ENCODE measurements around the gene TAF4.

DNA sequence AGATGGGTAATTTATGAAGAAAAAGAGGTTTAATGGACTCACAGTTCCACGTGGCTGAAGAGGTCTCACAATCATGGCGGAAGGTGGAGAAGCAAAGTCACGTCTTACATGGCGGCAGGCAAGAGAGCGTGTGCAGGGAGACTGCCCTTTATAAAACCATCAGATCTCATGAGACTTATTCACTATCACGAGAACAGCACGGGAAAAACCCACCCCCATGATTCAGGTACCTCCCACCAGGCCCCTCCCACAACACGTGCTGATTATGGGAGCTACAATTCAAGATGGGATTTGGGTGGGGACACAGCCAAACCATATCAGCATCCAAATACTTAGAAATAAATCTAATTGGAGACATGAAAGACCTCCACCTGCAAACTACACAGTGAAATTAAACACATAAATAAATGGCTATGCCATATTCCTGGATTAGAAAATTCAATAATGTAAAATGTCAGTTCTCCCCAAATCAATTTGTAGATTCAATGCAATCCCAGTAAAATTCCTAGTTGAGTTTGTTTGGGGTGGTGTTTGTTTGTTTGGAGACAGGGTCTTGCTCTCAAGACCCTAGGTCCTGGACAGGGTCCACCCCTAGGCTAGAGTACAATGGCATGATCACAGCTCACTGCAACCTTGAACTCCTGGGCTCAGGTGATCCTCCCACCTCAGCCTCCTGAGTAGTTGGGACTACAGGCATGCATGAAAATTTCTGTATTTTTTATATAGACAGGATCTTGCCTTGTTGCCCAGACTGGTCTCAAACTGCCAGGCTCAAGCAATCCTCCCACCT is 101.6 kb downstream of the TAF4 start:
- TF ChIP-seq, protein P1, sequence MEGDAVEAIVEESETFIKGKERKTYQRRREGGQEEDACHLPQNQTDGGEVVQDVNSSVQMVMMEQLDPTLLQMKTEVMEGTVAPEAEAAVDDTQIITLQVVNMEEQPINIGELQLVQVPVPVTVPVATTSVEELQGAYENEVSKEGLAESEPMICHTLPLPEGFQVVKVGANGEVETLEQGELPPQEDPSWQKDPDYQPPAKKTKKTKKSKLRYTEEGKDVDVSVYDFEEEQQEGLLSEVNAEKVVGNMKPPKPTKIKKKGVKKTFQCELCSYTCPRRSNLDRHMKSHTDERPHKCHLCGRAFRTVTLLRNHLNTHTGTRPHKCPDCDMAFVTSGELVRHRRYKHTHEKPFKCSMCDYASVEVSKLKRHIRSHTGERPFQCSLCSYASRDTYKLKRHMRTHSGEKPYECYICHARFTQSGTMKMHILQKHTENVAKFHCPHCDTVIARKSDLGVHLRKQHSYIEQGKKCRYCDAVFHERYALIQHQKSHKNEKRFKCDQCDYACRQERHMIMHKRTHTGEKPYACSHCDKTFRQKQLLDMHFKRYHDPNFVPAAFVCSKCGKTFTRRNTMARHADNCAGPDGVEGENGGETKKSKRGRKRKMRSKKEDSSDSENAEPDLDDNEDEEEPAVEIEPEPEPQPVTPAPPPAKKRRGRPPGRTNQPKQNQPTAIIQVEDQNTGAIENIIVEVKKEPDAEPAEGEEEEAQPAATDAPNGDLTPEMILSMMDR (IDR thresholded peaks at IDR 0.05; ENCODE audit: insufficient read depth, low read length, poor library complexity, severe bottlenecking) = no peak
- TF ChIP-seq EZH2phosphoT487 (conservative IDR thresholded peaks at IDR 0.05; ENCODE audit: low read length) = no peak
